ENCODE measurements around the gene TBXA2R. TPM values are rescaled to one million over a fixed set of nuclear protein-coding genes. Genes with fewer than 3 reads are reported as not detected.

Gene TBXA2R
- total RNA-seq (2014; rRNA removed; shearing (Covaris generic)) (0.73 and 0.82 TPM in 2 replicates), polyA plus RNA-seq (2016; fragmentation: Nextera tagmentation; extraction: Ambion mirVana) (0.42 and 0.47 TPM in 2 replicates)
- long read RNA-seq = 0 reads

- no peak within 1 kb of the TSS for H3K27ac ChIP-seq (ENCODE audit: low read depth)
- Mint-ChIP-seq H3K4me1 (peaks cover 11% of the 10 kb centered on the region), H3K27ac (no peak within 1 kb of the TSS), H3K9me3 (no peaks in the 10 kb centered on the region), H3K36me3 (ENCODE audit: low read depth) (peaks cover 10% of the 10 kb centered on the region), H3K4me3 (peak within 1 kb of the TSS; percentile 69), H3K27me3 (ENCODE audit: insufficient read depth, low read depth, poor library complexity) (peaks cover 10% of the 10 kb centered on the region)
- peak within 1 kb of the TSS; percentile 80 for H2AFZ ChIP-seq
- no peaks in the 10 kb centered on the region for H4K20me1 ChIP-seq (replicated peaks; ENCODE audit: insufficient read depth)
- H3K4me2 ChIP-seq = peak within 1 kb of the TSS; percentile 95
- no peaks in the 10 kb centered on the region for H3K9me2 ChIP-seq (ENCODE audit: insufficient read depth)
- no peaks in the 10 kb centered on the region for H3K36me3 ChIP-seq (ENCODE audit: insufficient read depth)
- DNase-seq (ENCODE audit: low spot score) = peak; percentile 63
- peak; percentile 74 for ATAC-seq
- TF ChIP-seq STAT1 (IDR thresholded peaks at IDR 0.05; ENCODE audit: unreplicated experiment) (no peak), CREB1 (CRISPR knock-in tag; IDR thresholded peaks at IDR 0.05; ENCODE audit: low read depth) (no peak), ZNF331 (CRISPR knock-in tag; IDR thresholded peaks at IDR 0.05; ENCODE audit: low read depth) (no peak), NANOG (IDR thresholded peaks at IDR 0.05; ENCODE audit: borderline replicate concordance) (no peak), EZH2phosphoT487 (IDR thresholded peaks at IDR 0.05; ENCODE audit: unreplicated experiment) (no peak), JUNB (IDR thresholded peaks at IDR 0.05; ENCODE audit: unreplicated experiment) (no peak), EZH2 (IDR thresholded peaks at IDR 0.05; ENCODE audit: low read depth, unreplicated experiment) (no peak), ZNF462 (CRISPR knock-in tag; IDR thresholded peaks at IDR 0.05) (no peak), REST (IDR thresholded peaks at IDR 0.05; ENCODE audit: unreplicated experiment) (no peak), POLR2AphosphoS5 (IDR thresholded peaks at IDR 0.05; ENCODE audit: low read depth) (no peak), ZNF114 (CRISPR knock-in tag; IDR thresholded peaks at IDR 0.05) (no peak)
- TF ChIP-seq, protein P1, sequence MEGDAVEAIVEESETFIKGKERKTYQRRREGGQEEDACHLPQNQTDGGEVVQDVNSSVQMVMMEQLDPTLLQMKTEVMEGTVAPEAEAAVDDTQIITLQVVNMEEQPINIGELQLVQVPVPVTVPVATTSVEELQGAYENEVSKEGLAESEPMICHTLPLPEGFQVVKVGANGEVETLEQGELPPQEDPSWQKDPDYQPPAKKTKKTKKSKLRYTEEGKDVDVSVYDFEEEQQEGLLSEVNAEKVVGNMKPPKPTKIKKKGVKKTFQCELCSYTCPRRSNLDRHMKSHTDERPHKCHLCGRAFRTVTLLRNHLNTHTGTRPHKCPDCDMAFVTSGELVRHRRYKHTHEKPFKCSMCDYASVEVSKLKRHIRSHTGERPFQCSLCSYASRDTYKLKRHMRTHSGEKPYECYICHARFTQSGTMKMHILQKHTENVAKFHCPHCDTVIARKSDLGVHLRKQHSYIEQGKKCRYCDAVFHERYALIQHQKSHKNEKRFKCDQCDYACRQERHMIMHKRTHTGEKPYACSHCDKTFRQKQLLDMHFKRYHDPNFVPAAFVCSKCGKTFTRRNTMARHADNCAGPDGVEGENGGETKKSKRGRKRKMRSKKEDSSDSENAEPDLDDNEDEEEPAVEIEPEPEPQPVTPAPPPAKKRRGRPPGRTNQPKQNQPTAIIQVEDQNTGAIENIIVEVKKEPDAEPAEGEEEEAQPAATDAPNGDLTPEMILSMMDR (conservative IDR thresholded peaks at IDR 0.05; ENCODE audit: low read depth in 2 of 2) = no peak
- TF ChIP-seq, protein P2, sequence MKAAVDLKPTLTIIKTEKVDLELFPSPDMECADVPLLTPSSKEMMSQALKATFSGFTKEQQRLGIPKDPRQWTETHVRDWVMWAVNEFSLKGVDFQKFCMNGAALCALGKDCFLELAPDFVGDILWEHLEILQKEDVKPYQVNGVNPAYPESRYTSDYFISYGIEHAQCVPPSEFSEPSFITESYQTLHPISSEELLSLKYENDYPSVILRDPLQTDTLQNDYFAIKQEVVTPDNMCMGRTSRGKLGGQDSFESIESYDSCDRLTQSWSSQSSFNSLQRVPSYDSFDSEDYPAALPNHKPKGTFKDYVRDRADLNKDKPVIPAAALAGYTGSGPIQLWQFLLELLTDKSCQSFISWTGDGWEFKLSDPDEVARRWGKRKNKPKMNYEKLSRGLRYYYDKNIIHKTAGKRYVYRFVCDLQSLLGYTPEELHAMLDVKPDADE (IDR thresholded peaks at IDR 0.05) = no peak
- H3F3A ChIP-seq (replicated peaks; ENCODE audit: low read depth) = peaks cover 4% of the 10 kb centered on the region; the same call in 1 of the 2 replicates
- peak within 1 kb of the TSS; percentile 64 for H3K4me3 ChIP-seq
- H3K27me3 ChIP-seq (ENCODE audit: insufficient read depth) = peaks cover 11% of the 10 kb centered on the region
- no peaks in the 10 kb centered on the region for H3K79me2 ChIP-seq (replicated peaks; ENCODE audit: insufficient read depth)
- peaks cover 10% of the 10 kb centered on the region for H3K4me1 ChIP-seq (ENCODE audit: insufficient read depth)
Measured at GRCh38 chr19:3606690-3607289, at the start of gene TBXA2R. Gene TBXA2R (minus strand): TSS chr19:3606875. CDS start chr19:3600634, 6,241 bp downstream.

Data from GM23338 (cell line).